Hepatocyte (in vitro differentiated cells): ENCODE data around the gene CFAP99. TPM values are rescaled to one million over a fixed set of nuclear protein-coding genes. Genes with fewer than 3 reads are reported as not detected.

ENCODE experiments used
- DNase-seq: peaks from one replicate; pipeline ENCODE4 v3.0.0-alpha.2; 2016; ENCODE audit warnings: low spot score
- H2AFZ ChIP-seq: fragments of 200-600 bp; sonication (generic); 2 replicates; pipeline ENCODE4 v1.6.0; 2016; ENCODE audit warnings: antibody characterized with exemption, mild to moderate bottlenecking
- H3K27ac ChIP-seq: fragments of 200-600 bp; sonication (generic); 2 replicates; pipeline ENCODE4 v1.5.1; 2016; ENCODE audit warnings: mild to moderate bottlenecking
- H3K27me3 ChIP-seq: fragments of 200-600 bp; sonication (generic); 2 replicates; pipeline ENCODE4 v1.6.1; 2016
- H3K36me3 ChIP-seq: fragments of 200-600 bp; sonication (generic); replicated peaks from 2 replicates; pipeline ENCODE4 v1.5.1; 2016; ENCODE audit warnings: low read depth; ENCODE audit not compliant: insufficient read depth
- H3K4me1 ChIP-seq: fragments of 200-600 bp; sonication (generic); 2 replicates; pipeline ENCODE4 v1.5.1; 2016; ENCODE audit warnings: mild to moderate bottlenecking, moderate library complexity; ENCODE audit not compliant: insufficient read depth
- H3K4me2 ChIP-seq: fragments of 200-600 bp; sonication (generic); 2 replicates; pipeline ENCODE4 v1.6.0; 2016
- H3K4me3 ChIP-seq: fragments of 200-600 bp; sonication (generic); 2 replicates; pipeline ENCODE4 v1.5.1; 2016; ENCODE audit warnings: mild to moderate bottlenecking
- H3K79me2 ChIP-seq: fragments of 200-600 bp; sonication (generic); 2 replicates; pipeline ENCODE4 v1.6.0; 2017; ENCODE audit warnings: mild to moderate bottlenecking
- H3K9me2 ChIP-seq: fragments of 200-600 bp; sonication (generic); replicated peaks from 2 replicates; pipeline ENCODE4 v1.6.0; 2017; ENCODE audit warnings: mild to moderate bottlenecking; ENCODE audit not compliant: insufficient read depth
- H3K9me3 ChIP-seq: fragments of 200-600 bp; sonication (generic); 2 replicates; pipeline ENCODE4 v1.5.1; 2016; ENCODE audit warnings: low read depth, mild to moderate bottlenecking
- H4K20me1 ChIP-seq: fragments of 200-600 bp; sonication (generic); 2 replicates; pipeline ENCODE4 v1.6.0; 2016; ENCODE audit warnings: mild to moderate bottlenecking; ENCODE audit not compliant: insufficient read depth, poor library complexity, severe bottlenecking
- EZH2 ChIP-seq: fragments of 200-600 bp; sonication (generic); IDR thresholded peaks from 2 replicates; pipeline ENCODE4 v1.6.1; 2016; ENCODE audit warnings: antibody characterized with exemption, mild to moderate bottlenecking, borderline replicate concordance
- EZH2phosphoT487 ChIP-seq: fragments of 200-600 bp; sonication (generic); IDR thresholded peaks from one replicate; pipeline ENCODE4 v1.6.1; 2018; ENCODE audit warnings: antibody characterized with exemption, mild to moderate bottlenecking, low read depth, moderate library complexity; ENCODE audit not compliant: unreplicated experiment, severe bottlenecking
- WGBS: methylation state at CpG from one replicate; pipeline ENCODE4 v1.1.6; 2016; ENCODE audit warnings: low lambda C conversion rate; ENCODE audit errors: missing lambda C conversion rate; 5-methylcytosine and 5-hydroxymethylcytosine counted together
- polyA plus RNA-seq: library from polyadenylated mRNA; unstranded; fragments of >200 nt; fragmentation: Nextera tagmentation; extraction: Ambion mirVana; gene quantifications from 2 replicates; pipeline ENCODE4 v1.2.1, GENCODE V29; 2016
- total RNA-seq: library from RNA; depleted of rRNA; stranded (reverse); fragments of >200 nt; gene quantifications from 2 replicates; pipeline ENCODE4 v1.2.3, GENCODE V29; 2014
- TF ChIP-seq, protein P1 (sequence below): fragments of 200-600 bp; sonication (generic); IDR thresholded peaks from 2 replicates; pipeline ENCODE4 v1.5.1; 2016; ENCODE audit warnings: antibody characterized with exemption, mild to moderate bottlenecking; ENCODE audit not compliant: poor library complexity

Gene CFAP99
- total and polyA plus RNA-seq, 2 experiments from 2014 or later: not detected

GRCh38 chr4:2395584-2395983 lies 23.2 kb upstream of the CFAP99 start:
- Histone ChIP-seq H2AFZ (no peak overlapping the region), H3K4me2 (no peak overlapping the region), H3K4me3 (no peak overlapping the region), H3K9me2 (no peaks in the 10 kb centered on the region), H3K27ac (no peak overlapping the region), H3K9me3 (no peaks in the 10 kb centered on the region), H4K20me1 (no peaks in the 10 kb centered on the region), H3K79me2 (no peaks in the 10 kb centered on the region), H3K27me3 (no peaks in the 10 kb centered on the region), H3K4me1 (peaks cover 10% of the 10 kb centered on the region), H3K36me3 (no peaks in the 10 kb centered on the region)
- no peak for DNase-seq
- WGBS: 79% methylated on average over 9 of the region's 9 CpGs
- no peak for TF ChIP-seq EZH2phosphoT487
- TF ChIP-seq, protein P1, sequence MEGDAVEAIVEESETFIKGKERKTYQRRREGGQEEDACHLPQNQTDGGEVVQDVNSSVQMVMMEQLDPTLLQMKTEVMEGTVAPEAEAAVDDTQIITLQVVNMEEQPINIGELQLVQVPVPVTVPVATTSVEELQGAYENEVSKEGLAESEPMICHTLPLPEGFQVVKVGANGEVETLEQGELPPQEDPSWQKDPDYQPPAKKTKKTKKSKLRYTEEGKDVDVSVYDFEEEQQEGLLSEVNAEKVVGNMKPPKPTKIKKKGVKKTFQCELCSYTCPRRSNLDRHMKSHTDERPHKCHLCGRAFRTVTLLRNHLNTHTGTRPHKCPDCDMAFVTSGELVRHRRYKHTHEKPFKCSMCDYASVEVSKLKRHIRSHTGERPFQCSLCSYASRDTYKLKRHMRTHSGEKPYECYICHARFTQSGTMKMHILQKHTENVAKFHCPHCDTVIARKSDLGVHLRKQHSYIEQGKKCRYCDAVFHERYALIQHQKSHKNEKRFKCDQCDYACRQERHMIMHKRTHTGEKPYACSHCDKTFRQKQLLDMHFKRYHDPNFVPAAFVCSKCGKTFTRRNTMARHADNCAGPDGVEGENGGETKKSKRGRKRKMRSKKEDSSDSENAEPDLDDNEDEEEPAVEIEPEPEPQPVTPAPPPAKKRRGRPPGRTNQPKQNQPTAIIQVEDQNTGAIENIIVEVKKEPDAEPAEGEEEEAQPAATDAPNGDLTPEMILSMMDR: no peak
- no peak for TF ChIP-seq EZH2

- H3K27me3 ChIP-seq: no peaks in the 10 kb centered on the region
- no peak overlapping the region for H3K27ac ChIP-seq
- peaks cover 4% of the 10 kb centered on the region for H3K4me1 ChIP-seq
- 71% methylated on average over 19 of the region's 21 CpGs for WGBS
- no peaks in the 10 kb centered on the region for H3K9me2 ChIP-seq
- no peak overlapping the region for H3K4me3 ChIP-seq
- TF ChIP-seq, protein P1: no peak
- TF ChIP-seq EZH2: no peak
- H2AFZ ChIP-seq: no peak overlapping the region
- no peaks in the 10 kb centered on the region for H3K79me2 ChIP-seq
- no peak for DNase-seq
- no peak overlapping the region for H3K4me2 ChIP-seq
- H3K9me3 ChIP-seq: no peaks in the 10 kb centered on the region
- H4K20me1 ChIP-seq: no peaks in the 10 kb centered on the region
- H3K36me3 ChIP-seq: no peaks in the 10 kb centered on the region
Observed at GRCh38 chr4:2396781-2397368, 21.9 kb upstream of the CFAP99 start.

- WGBS: 81% methylated on average over 17 of the region's 20 CpGs
- no peak for DNase-seq
Observed at GRCh38 chr4:2397596-2398379, 21.0 kb upstream of the CFAP99 start.

More at GRCh38 chr4:2397596-2398379, 21.0 kb upstream of the CFAP99 start:
- no peak for TF ChIP-seq EZH2phosphoT487
- TF ChIP-seq, protein P1: no peak
- peaks cover 8% of the 10 kb centered on the region for H3K4me1 ChIP-seq
- H3K4me3 ChIP-seq: no peak overlapping the region
- no peak overlapping the region for H3K4me2 ChIP-seq
- H3K27me3 ChIP-seq: no peaks in the 10 kb centered on the region
- no peaks in the 10 kb centered on the region for H3K36me3 ChIP-seq
- H3K9me3 ChIP-seq: no peaks in the 10 kb centered on the region
- no peak overlapping the region for H3K27ac ChIP-seq
- no peak overlapping the region for H2AFZ ChIP-seq
- no peaks in the 10 kb centered on the region for H3K79me2 ChIP-seq
- no peaks in the 10 kb centered on the region for H4K20me1 ChIP-seq
- H3K9me2 ChIP-seq: no peaks in the 10 kb centered on the region
